COR-L47 (cell line): ENCODE results near the gene POP5.
"Not testable (repeated sequence)": the region's sequence is repeated elsewhere in the genome, so short reads cannot be mapped to it uniquely, and the experiment has no call there.

Experiments used
- DNase-seq: peaks from one replicate; lab custom pipeline; 2025; lab: John Stamatoyannopoulos, UW

Gene POP5

GRCh38 chr12:120536064-120536791 lies 45.0 kb downstream of the POP5 start:
- no peak for DNase-seq

DNA sequence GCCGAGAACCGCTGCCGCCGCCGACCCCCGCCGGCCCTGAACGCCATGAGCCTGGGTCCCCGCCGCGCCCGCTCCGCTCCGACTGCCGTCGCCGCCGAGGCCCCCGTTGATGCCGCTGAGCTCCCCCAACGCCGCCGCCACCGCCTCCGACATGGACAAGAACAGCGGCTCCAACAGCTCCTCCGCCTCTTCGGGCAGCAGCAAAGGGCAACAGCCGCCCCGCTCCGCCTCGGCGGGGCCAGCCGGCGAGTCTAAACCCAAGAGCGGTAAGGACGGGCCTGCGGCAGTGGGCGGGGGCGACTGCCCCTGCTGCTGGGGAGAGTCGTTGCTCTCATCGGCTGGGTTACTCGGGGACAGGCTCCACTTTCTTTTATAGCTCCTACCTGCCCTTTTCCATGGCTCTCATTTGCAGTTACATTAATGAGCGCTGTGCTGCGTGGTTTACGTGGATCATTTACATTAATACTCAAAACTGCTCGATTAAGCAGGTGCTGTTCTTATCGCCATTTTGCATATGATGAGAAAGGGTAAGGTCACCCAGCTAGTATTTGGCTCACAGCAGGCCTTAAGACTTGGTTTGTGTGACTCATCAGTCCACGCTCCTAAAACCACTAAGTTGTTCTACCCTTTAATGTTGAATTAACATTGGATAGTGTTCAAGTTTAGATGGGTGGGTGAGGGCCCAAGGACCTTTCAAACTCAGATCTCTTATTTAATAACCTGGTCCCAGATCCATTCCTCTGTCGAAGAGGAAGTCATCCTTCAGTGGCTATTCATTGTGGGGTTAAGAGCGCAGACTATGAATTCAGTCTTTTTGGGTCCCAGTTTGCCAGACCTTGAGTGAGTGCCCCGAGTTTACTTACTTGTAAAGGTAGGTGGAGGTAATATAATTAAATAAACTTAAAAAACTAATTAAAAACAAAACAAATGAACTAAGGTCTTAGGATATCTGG lies 46.2 kb downstream of the POP5 start:
- DNase-seq = peak; percentile 31

- DNase-seq = peak; percentile 86
Measured at GRCh38 chr12:120534203-120534702, 46.9 kb downstream of the POP5 start, which contains the start of gene RNF10. TSS of gene RNF10 (plus strand) at chr12:120534356. CDS start at chr12:120534812, 456 bp downstream.

DNA sequence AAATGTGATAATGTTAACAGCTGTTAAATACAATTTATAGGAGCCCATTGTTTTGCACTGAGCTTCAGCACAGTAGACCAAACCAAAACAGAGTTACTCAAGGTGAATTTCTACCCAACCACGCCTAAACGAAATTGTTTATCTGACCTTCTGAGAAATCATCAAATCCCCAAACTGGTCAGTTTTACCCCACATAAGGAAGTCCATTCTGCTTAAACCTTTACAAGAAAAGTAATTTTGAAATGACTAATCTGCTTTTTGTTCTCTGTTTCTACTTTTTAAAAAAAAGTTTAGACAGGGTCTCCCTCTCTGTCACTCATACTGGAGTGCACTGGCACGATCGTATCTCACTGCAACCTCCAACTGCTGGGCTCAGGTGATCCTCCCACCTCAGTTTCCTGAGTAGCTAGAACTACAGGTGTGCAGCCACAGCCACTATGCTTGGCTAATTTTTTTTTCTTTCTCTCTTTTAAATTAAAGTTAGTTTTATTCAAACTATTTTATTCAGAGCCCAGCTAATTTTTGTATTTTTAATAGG lies 48.4 kb downstream of the POP5 start:
- no peak for DNase-seq

- not testable (repeated sequence) for DNase-seq
Measured at GRCh38 chr12:120530418-120530761, 50.8 kb downstream of the POP5 start.

DNA sequence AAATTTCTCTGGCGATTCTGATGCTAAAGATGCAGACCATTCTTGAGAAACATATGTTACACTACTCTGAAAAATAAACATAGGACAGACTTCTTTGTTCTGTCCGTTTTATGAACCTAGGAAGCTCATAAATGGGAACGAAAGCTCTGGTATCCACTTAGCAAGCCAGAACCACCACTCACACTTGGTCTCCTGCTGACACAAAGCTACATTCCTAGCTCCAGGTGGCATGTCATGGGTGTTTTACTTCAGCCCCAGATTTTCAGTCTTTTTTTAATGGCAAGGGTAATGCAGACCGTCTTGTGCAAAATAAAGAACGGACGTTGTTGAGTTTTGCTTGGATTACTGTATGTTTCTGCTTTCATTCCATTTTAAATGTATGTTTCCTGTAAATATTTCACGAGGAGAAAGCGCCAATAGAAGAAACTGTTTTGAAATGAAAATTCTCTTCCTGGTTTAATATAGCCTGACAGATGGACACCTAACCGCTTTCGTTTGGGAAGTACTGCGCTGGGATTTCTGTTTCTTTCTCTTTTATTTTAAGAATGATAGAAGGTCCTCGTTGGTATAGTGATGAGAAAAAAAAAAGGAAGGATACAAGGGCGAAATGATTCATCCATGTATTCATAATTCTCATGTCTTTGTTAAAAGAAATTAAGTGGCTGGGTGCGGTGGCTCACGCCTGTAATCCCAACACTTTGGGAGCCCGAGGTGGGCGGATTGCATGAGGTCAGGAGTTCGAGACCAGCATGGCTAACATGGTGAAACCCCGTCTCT lies 51.4 kb downstream of the POP5 start:
- DNase-seq = peak; percentile 26

- peak; percentile 79 for DNase-seq
Measured at GRCh38 chr12:120528861-120529525, 52.2 kb downstream of the POP5 start, which contains the start of gene COQ5. TSS of gene COQ5 (minus strand) at chr12:120529158. CDS start at chr12:120529141, 17 bp downstream.
